Measurements from ENCODE around the gene MAP2K5. TPM values are rescaled to one million over a fixed set of nuclear protein-coding genes. Genes with fewer than 3 reads are reported as not detected.

Gene MAP2K5
- total RNA-seq, 1 experiment from 2014 or later: 22.2 TPM

DNA sequence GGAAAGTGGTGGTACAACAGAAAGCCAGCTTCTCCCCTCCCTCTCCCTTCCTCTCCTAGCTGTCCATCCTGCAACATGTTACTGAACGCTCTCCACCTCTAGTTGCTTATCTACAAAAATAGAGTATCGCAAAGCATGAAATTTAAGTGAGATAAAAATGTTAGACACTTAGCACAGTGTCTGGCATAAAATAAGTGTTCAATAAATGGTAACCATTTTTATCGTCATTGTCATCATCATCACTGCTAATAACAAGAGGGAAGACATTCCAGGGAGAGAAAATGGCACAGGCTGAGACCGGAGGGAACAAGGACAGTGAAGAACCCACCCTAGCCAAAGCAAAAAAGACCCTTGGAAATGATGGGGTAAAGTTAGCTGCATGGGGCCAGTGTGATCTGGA lies 244.1 kb downstream of the MAP2K5 start:
- CTCF ChIA-PET: interaction anchor here (1.2 to 1.4 kb wide), 2 partner anchors 44 to 550 kb away, joined by 3 read pairs; no protein-coding TSS in a partner anchor
- no peak for DNase-seq
- TF ChIP-seq, protein P1, sequence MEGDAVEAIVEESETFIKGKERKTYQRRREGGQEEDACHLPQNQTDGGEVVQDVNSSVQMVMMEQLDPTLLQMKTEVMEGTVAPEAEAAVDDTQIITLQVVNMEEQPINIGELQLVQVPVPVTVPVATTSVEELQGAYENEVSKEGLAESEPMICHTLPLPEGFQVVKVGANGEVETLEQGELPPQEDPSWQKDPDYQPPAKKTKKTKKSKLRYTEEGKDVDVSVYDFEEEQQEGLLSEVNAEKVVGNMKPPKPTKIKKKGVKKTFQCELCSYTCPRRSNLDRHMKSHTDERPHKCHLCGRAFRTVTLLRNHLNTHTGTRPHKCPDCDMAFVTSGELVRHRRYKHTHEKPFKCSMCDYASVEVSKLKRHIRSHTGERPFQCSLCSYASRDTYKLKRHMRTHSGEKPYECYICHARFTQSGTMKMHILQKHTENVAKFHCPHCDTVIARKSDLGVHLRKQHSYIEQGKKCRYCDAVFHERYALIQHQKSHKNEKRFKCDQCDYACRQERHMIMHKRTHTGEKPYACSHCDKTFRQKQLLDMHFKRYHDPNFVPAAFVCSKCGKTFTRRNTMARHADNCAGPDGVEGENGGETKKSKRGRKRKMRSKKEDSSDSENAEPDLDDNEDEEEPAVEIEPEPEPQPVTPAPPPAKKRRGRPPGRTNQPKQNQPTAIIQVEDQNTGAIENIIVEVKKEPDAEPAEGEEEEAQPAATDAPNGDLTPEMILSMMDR (IDR thresholded peaks at IDR 0.05; ENCODE audit: unreplicated experiment): no peak
- Mint-ChIP-seq H3K36me3 (ENCODE audit: insufficient read depth, unreplicated experiment) (no peaks in the 10 kb centered on the region), H3K9me3 (ENCODE audit: low read depth, unreplicated experiment) (no peaks in the 10 kb centered on the region), H3K27ac (ENCODE audit: unreplicated experiment) (no peak overlapping the region), H3K4me3 (ENCODE audit: low read depth, unreplicated experiment) (no peak overlapping the region), H3K4me1 (ENCODE audit: low read depth, unreplicated experiment) (no peaks in the 10 kb centered on the region), H3K27me3 (ENCODE audit: unreplicated experiment) (no peaks in the 10 kb centered on the region)
- no TSS peak for BruUV-seq (replicated peaks)
- intact Hi-C loops (cut with micrococcal nuclease; ENCODE audit: unreplicated experiment): no loop called here

DNA sequence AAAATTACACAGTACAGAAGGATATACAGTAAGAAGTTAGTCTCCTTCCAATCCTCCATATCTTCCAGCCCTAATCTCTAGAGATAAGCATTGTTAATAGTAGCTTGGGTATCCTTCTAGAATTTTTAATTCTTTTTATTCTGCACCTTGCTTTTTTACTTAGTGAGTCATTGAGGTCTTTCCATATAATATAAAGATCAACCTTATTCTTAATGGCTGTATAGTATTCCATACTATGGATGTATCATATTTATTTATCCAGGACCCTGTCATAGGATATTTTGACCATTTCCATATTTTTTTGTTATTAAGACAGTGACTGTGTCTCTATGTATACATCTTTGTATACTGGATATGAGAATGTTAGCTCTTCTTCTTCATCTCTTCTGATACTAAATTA lies 246.5 kb downstream of the MAP2K5 start:
- H3K4me1 Mint-ChIP-seq (ENCODE audit: low read depth, unreplicated experiment): no peaks in the 10 kb centered on the region
- H3K27ac Mint-ChIP-seq (ENCODE audit: unreplicated experiment): no peak overlapping the region
- CTCF ChIA-PET: interaction anchor here (0.7 kb wide), 1 partner anchor 26 kb away, joined by 3 read pairs; no protein-coding TSS in a partner anchor
- H3K4me3 Mint-ChIP-seq (ENCODE audit: low read depth, unreplicated experiment): no peak overlapping the region
- intact Hi-C loops (cut with micrococcal nuclease; ENCODE audit: unreplicated experiment): no loop called here
- BruUV-seq (replicated peaks): no TSS peak
- H3K27me3 Mint-ChIP-seq (ENCODE audit: unreplicated experiment): no peaks in the 10 kb centered on the region
- H3K9me3 Mint-ChIP-seq (ENCODE audit: low read depth, unreplicated experiment): no peaks in the 10 kb centered on the region
- TF ChIP-seq, protein P1 (IDR thresholded peaks at IDR 0.05; ENCODE audit: unreplicated experiment): no peak
- no peak for DNase-seq
- H3K36me3 Mint-ChIP-seq (ENCODE audit: insufficient read depth, unreplicated experiment): no peaks in the 10 kb centered on the region

DNA sequence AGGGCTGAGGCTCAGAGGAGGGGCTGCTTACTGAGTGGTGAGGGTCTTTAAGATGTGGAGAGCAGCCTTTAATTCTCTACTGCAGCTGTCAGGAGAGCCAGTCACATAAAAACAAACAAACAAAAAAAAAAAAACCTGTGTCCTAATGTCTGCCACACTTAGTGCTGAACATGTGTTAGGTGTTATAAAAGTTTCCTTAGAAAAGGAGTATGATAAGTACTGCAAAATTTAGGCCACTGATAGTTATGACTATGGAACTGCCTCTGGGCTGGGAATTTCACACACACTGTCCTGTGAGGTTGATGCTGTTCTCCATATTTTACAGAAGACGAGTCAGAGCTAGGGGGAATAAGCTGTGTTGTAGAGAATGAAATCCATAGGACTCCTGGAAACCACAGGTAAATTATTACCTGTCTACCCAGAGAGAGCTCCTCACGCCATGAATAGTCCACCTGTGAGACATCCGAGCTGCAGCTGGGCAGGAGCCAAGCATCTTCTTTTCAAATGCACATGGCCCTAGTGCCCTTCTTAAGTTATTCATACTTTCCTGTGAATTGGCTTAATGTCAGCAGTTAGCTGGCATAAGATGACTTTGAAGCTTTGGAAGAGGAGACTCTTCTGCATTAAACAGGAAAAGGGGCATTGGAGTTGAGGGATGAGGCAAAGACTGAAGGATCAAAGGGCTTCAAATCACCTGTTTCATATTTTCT lies 248.3 kb downstream of the MAP2K5 start:
- TF ChIP-seq, protein P1 (IDR thresholded peaks at IDR 0.05; ENCODE audit: unreplicated experiment): no peak
- intact Hi-C loops (cut with micrococcal nuclease; ENCODE audit: unreplicated experiment): no loop called here
- no peaks in the 10 kb centered on the region for H3K4me1 Mint-ChIP-seq (ENCODE audit: low read depth, unreplicated experiment)
- no peak for DNase-seq
- BruUV-seq (replicated peaks): no TSS peak
- no peaks in the 10 kb centered on the region for H3K36me3 Mint-ChIP-seq (ENCODE audit: insufficient read depth, unreplicated experiment)
- H3K4me3 Mint-ChIP-seq (ENCODE audit: low read depth, unreplicated experiment): no peak overlapping the region
- H3K27me3 Mint-ChIP-seq (ENCODE audit: unreplicated experiment): no peaks in the 10 kb centered on the region
- CTCF ChIA-PET: interaction anchor here (0.6 kb wide), 1 partner anchor 130 kb away, joined by 5 read pairs; no protein-coding TSS in a partner anchor
- no peak overlapping the region for H3K27ac Mint-ChIP-seq (ENCODE audit: unreplicated experiment)
- H3K9me3 Mint-ChIP-seq (ENCODE audit: low read depth, unreplicated experiment): no peaks in the 10 kb centered on the region

DNA sequence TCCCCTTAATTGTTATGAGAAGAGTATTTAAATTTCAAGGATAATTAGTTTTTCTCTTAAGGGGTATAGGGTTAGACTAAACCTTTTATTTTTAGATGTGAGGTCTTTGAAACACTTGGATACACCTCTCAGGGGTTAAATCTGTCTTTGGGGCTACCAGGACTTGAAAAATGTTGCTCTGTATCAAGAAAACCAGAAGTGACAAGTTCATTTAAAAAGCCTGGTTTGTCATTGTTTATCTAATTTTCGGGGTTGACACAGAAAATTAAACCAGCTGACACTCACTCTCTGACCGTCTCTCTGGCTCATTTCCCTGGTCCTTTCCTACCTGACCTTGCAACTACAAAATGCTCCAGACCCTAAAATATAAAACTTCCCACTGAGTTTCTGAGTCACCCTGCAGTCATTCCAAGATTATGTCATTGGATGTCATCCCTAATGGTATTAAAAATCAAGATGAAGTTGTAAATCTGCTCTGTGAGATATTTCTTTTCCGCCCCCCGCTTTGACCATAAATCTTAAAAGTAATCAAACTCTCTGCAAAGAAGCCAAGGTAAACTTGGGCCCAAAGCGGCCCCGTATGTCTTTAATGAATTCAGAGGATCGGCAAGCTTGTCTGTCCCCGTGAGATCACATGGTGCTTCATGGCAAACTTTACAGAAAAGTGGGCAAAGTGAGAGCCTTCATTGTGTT lies 249.9 kb downstream of the MAP2K5 start:
- intact Hi-C loops (cut with micrococcal nuclease; ENCODE audit: unreplicated experiment): no loop called here

More for the DNA sequence above, 249.9 kb downstream of the MAP2K5 start:
- H3K9me3 Mint-ChIP-seq (ENCODE audit: low read depth, unreplicated experiment): no peaks in the 10 kb centered on the region
- no peak for DNase-seq
- TF ChIP-seq, protein P1 (IDR thresholded peaks at IDR 0.05; ENCODE audit: unreplicated experiment): no peak
- no peaks in the 10 kb centered on the region for H3K36me3 Mint-ChIP-seq (ENCODE audit: insufficient read depth, unreplicated experiment)
- no TSS peak for BruUV-seq (replicated peaks)
- H3K4me1 Mint-ChIP-seq (ENCODE audit: low read depth, unreplicated experiment): no peaks in the 10 kb centered on the region
- no peak overlapping the region for H3K4me3 Mint-ChIP-seq (ENCODE audit: low read depth, unreplicated experiment)
- CTCF ChIA-PET: no interaction called here
- H3K27me3 Mint-ChIP-seq (ENCODE audit: unreplicated experiment): no peaks in the 10 kb centered on the region
- no peak overlapping the region for H3K27ac Mint-ChIP-seq (ENCODE audit: unreplicated experiment)

Data from Calu3 (cell line).